ENCODE data around the gene POU5F1. TPM values are rescaled to one million over a fixed set of nuclear protein-coding genes. Genes with fewer than 3 reads are reported as not detected.
"Not testable (repeated sequence)": the region's sequence is repeated elsewhere in the genome, so short reads cannot be mapped to it uniquely, and the experiment has no call there.

The POU5F1 gene
- total and polyA plus RNA-seq, 3 donors from 2014 or later = 1.3 to 4.2 (median 3.0) TPM

DNA sequence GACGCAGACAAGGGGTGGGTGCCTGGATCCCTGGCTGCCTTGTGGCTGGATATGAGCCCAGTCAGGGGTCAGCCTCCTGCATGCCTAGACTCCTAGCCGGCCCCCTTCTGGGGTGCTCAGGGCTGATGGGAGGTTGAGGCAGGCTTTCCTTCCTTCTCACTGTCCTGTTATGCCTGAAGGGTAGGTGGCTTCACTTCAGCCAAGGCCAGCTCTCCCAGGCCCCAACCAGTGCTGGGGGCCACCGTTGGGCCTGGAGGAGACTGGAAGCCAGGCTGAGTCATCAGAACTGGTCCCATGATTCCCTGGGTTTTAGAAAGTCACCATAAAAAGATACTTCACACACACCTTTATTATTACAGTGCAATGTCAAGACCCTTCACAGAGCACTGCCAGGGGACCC is 2.9 kb upstream of the POU5F1 start:
- H3K9me3 ChIP-seq = no peaks in the 10 kb centered on the region
- H3K4me1 ChIP-seq = no peaks in the 10 kb centered on the region
- TF ChIP-seq POLR2A (IDR thresholded peaks at IDR 0.05) = no peak
- no peak for TF ChIP-seq CTCF (IDR thresholded peaks at IDR 0.05)
- no peak overlapping the region for H3K4me3 ChIP-seq
- 75 to 85% methylated on average over 2 to 3 of the region's 3 CpGs for WGBS, 2 donors
- no peaks in the 10 kb centered on the region for H3K36me3 ChIP-seq (ENCODE audit: low read depth, missing control alignments)
- DNase-seq = no peak
- intact Hi-C loops (cut with DNase I; ENCODE audit: low total_unique reads) = no loop called here
- H3K27ac ChIP-seq = no peak overlapping the region
- H3K27me3 ChIP-seq = no peaks in the 10 kb centered on the region

GRCh38 chr6:31172973-31173384 is 2.5 kb upstream of the POU5F1 start:
- DNase-seq = no peak
- TF ChIP-seq POLR2A (IDR thresholded peaks at IDR 0.05) (no peak), CTCF (IDR thresholded peaks at IDR 0.05) (no peak)
- intact Hi-C loops (cut with DNase I; ENCODE audit: low total_unique reads) = no loop called here
- Histone ChIP-seq H3K27me3 (no peaks in the 10 kb centered on the region), H3K9me3 (no peaks in the 10 kb centered on the region), H3K27ac (no peak overlapping the region), H3K4me1 (no peaks in the 10 kb centered on the region), H3K36me3 (ENCODE audit: low read depth, missing control alignments) (no peaks in the 10 kb centered on the region), H3K4me3 (no peak overlapping the region)
- WGBS, 2 donors = 83 to 90% methylated on average over 5 of the region's 5 CpGs

GRCh38 chr6:31171931-31172905 is 1.7 kb upstream of the POU5F1 start:
- no peaks in the 10 kb centered on the region for H3K36me3 ChIP-seq (ENCODE audit: low read depth, missing control alignments)
- 63 to 70% methylated on average over 13 to 16 of the region's 16 CpGs for WGBS, 2 donors
- no peak for TF ChIP-seq POLR2A (IDR thresholded peaks at IDR 0.05)
- TF ChIP-seq CTCF (IDR thresholded peaks at IDR 0.05) = no peak
- no peak overlapping the region for H3K27ac ChIP-seq
- H3K9me3 ChIP-seq = no peaks in the 10 kb centered on the region
- no peaks in the 10 kb centered on the region for H3K27me3 ChIP-seq
- no peak for DNase-seq
- H3K4me3 ChIP-seq = no peak overlapping the region
- intact Hi-C loops (cut with DNase I; ENCODE audit: low total_unique reads) = no loop called here
- no peaks in the 10 kb centered on the region for H3K4me1 ChIP-seq

- Histone ChIP-seq H3K36me3 (ENCODE audit: low read depth, missing control alignments) (no peaks in the 10 kb centered on the region), H3K27ac (no peak overlapping the region), H3K4me1 (no peaks in the 10 kb centered on the region), H3K4me3 (no peak overlapping the region), H3K9me3 (no peaks in the 10 kb centered on the region), H3K27me3 (no peaks in the 10 kb centered on the region)
- intact Hi-C loops (cut with DNase I; ENCODE audit: low total_unique reads) = no loop called here
- no peak for DNase-seq
- 86 to 90% methylated on average over 10 of the region's 10 CpGs for WGBS, 2 donors
- no peak for TF ChIP-seq CTCF (IDR thresholded peaks at IDR 0.05)
- TF ChIP-seq POLR2A (IDR thresholded peaks at IDR 0.05) = no peak
These were observed 647 bp upstream of the POU5F1 start for GRCh38 chr6:31170987-31171671.

- H3K27me3 ChIP-seq; DNase-seq; intact Hi-C loops (cut with DNase I; ENCODE audit: low total_unique reads); H3K36me3 ChIP-seq (ENCODE audit: low read depth, missing control alignments); H3K4me1 ChIP-seq; H3K4me3 ChIP-seq; H3K9me3 ChIP-seq; H3K27ac ChIP-seq: not testable (repeated sequence)
- WGBS, 2 donors = 60% methylated on average over 15 to 23 of the region's 23 CpGs
These were observed 453 bp downstream of the POU5F1 start for GRCh38 chr6:31169858-31170599.
